ENCODE results near the gene DNA2. TPM values are rescaled to one million over a fixed set of nuclear protein-coding genes. Genes with fewer than 3 reads are reported as not detected.

Gene DNA2
- total and polyA plus RNA-seq, 2 of the 13 experiments (the other 11 are each of a cell fraction or from before 2014, with no cell fraction given) = 4.8 to 27.3 TPM

GRCh38 chr10:68471586-68472408, at the start of gene DNA2 (continued):
- TF ChIP-seq, protein P1, sequence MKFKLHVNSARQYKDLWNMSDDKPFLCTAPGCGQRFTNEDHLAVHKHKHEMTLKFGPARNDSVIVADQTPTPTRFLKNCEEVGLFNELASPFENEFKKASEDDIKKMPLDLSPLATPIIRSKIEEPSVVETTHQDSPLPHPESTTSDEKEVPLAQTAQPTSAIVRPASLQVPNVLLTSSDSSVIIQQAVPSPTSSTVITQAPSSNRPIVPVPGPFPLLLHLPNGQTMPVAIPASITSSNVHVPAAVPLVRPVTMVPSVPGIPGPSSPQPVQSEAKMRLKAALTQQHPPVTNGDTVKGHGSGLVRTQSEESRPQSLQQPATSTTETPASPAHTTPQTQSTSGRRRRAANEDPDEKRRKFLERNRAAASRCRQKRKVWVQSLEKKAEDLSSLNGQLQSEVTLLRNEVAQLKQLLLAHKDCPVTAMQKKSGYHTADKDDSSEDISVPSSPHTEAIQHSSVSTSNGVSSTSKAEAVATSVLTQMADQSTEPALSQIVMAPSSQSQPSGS (CRISPR knock-in tag; IDR thresholded peaks at IDR 0.05) = 0 out of 2 replicates have a peak, but pooled peaks have one; percentile 11
- 0 out of 2 replicates have a peak, but pooled peaks have one; percentile 32 for TF ChIP-seq ISL2 (CRISPR knock-in tag; IDR thresholded peaks at IDR 0.05)
- TF ChIP-seq ZNF660 (CRISPR knock-in tag; IDR thresholded peaks at IDR 0.05; ENCODE audit: borderline replicate concordance, low read depth) = no peak
- TF ChIP-seq ZSCAN20 (CRISPR knock-in tag; IDR thresholded peaks at IDR 0.05; ENCODE audit: borderline replicate concordance) = no peak
- peak; percentile 83 for TF ChIP-seq MXD4 (CRISPR knock-in tag; IDR thresholded peaks at IDR 0.05)
- TF ChIP-seq HNRNPK (IDR thresholded peaks at IDR 0.05; ENCODE audit: low read depth, low read length, poor library complexity, severe bottlenecking) = no peak
- no peak for TF ChIP-seq SOX5 (CRISPR knock-in tag; IDR thresholded peaks at IDR 0.05; ENCODE audit: borderline replicate concordance)
- no peak for TF ChIP-seq KDM1A (CRISPR knock-in tag; IDR thresholded peaks at IDR 0.05)
- TF ChIP-seq ZNF607 (CRISPR knock-in tag; IDR thresholded peaks at IDR 0.05; ENCODE audit: borderline replicate concordance) = peak; percentile 95
- peak; percentile 91 for TF ChIP-seq ZNF546 (CRISPR knock-in tag; conservative IDR thresholded peaks at IDR 0.05)
- TF ChIP-seq CHD2 (IDR thresholded peaks at IDR 0.05; ENCODE audit: low read depth, low read length) = no peak
- 0 out of 2 replicates have a peak, but pooled peaks have one; percentile 46 for TF ChIP-seq ZNF740 (CRISPR knock-in tag; IDR thresholded peaks at IDR 0.05)
- no peak for TF ChIP-seq RFXAP (CRISPR knock-in tag; IDR thresholded peaks at IDR 0.05; ENCODE audit: borderline replicate concordance)
- TF ChIP-seq, protein P2, sequence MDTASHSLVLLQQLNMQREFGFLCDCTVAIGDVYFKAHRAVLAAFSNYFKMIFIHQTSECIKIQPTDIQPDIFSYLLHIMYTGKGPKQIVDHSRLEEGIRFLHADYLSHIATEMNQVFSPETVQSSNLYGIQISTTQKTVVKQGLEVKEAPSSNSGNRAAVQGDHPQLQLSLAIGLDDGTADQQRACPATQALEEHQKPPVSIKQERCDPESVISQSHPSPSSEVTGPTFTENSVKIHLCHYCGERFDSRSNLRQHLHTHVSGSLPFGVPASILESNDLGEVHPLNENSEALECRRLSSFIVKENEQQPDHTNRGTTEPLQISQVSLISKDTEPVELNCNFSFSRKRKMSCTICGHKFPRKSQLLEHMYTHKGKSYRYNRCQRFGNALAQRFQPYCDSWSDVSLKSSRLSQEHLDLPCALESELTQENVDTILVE (CRISPR knock-in tag; IDR thresholded peaks at IDR 0.05) = 0 out of 2 replicates have a peak, but pooled peaks have one; percentile 28
- TF ChIP-seq ZIK1 (CRISPR knock-in tag; IDR thresholded peaks at IDR 0.05; ENCODE audit: borderline replicate concordance, low read depth) = peak; percentile 45; the same call in 1 of the 2 replicates
- no peak for TF ChIP-seq STAT5B (CRISPR knock-in tag; IDR thresholded peaks at IDR 0.05)
- 0 out of 2 replicates have a peak, but pooled peaks have one; percentile 64 for TF ChIP-seq ATF5 (CRISPR knock-in tag; IDR thresholded peaks at IDR 0.05; ENCODE audit: low read depth)
- no peak for TF ChIP-seq ZC3H13 (CRISPR knock-in tag; IDR thresholded peaks at IDR 0.05)
- no peak for TF ChIP-seq ELF4 (CRISPR knock-in tag; IDR thresholded peaks at IDR 0.05; ENCODE audit: borderline replicate concordance)
- TF ChIP-seq KDM5B (CRISPR knock-in tag; IDR thresholded peaks at IDR 0.05; ENCODE audit: borderline replicate concordance) = peak; percentile 95
- TF ChIP-seq, protein P3, sequence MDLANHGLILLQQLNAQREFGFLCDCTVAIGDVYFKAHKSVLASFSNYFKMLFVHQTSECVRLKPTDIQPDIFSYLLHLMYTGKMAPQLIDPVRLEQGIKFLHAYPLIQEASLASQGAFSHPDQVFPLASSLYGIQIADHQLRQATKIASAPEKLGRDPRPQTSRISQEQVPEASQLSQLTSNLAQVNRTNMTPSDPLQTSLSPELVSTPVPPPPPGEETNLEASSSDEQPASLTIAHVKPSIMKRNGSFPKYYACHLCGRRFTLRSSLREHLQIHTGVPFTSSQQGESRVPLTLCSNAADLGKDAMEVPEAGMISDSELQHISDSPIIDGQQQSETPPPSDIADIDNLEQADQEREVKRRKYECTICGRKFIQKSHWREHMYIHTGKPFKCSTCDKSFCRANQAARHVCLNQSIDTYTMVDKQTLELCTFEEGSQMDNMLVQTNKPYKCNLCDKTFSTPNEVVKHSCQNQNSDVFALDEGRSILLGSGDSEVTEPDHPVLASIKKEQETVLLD (CRISPR knock-in tag; IDR thresholded peaks at IDR 0.05; ENCODE audit: low read depth) = no peak; the same call in 1 of the 2 replicates
- TF ChIP-seq ZNF234 (CRISPR knock-in tag; conservative IDR thresholded peaks at IDR 0.05) = no peak
- TF ChIP-seq DNMT3B (CRISPR knock-in tag; conservative IDR thresholded peaks at IDR 0.05) = no peak
- TF ChIP-seq KDM2A (CRISPR knock-in tag; IDR thresholded peaks at IDR 0.05; ENCODE audit: borderline replicate concordance, low read depth) = peak; percentile 91; the same call in 1 of the 2 replicates
- 0 out of 2 replicates have a peak, but pooled peaks have one; percentile 9 for TF ChIP-seq TBX3 (IDR thresholded peaks at IDR 0.05; ENCODE audit: borderline replicate concordance)

Measured in HepG2 (cell line).